Esophagus squamous epithelium (tissue), 5 donors: ENCODE measurements around the gene SLC52A3. TPM values are rescaled to one million over a fixed set of nuclear protein-coding genes. Genes with fewer than 3 reads are reported as not detected.

Source experiments
- DNase-seq: peaks from one replicate; lab custom pipeline; 2025; lab: John Stamatoyannopoulos, UW
- H3K27ac ChIP-seq, 4 donors: fragments of 200-600 bp; sonication (generic); one replicate each; pipeline ENCODE4 v1.5.1; 2016 to 2019; ENCODE audit warnings: mild to moderate bottlenecking in 1 of 4
- H3K27me3 ChIP-seq, 4 donors: fragments of 200-600 bp; sonication (generic); 1 replicate in 3 of 4; 2 replicates in 1 of 4; pipeline versions ENCODE4 v1.5.1 to v1.6.0; 2017 to 2021; ENCODE audit warnings: antibody characterized with exemption in 1 of 4
- H3K36me3 ChIP-seq, 3 donors: fragments of 200-600 bp; sonication (generic); one replicate each; pipeline ENCODE4 v1.5.1; 2016 to 2019
- H3K4me1 ChIP-seq, 3 donors: fragments of 200-600 bp; sonication (generic); one replicate each; pipeline ENCODE4 v1.5.1; 2017 to 2019
- H3K4me3 ChIP-seq, 4 donors: fragments of 200-600 bp; sonication (generic); 1 replicate in 3 of 4; 2 replicates in 1 of 4; pipeline ENCODE4 v1.5.1; 2016 to 2019; ENCODE audit warnings: mild to moderate bottlenecking in 2 of 4, moderate library complexity in 1 of 4
- H3K9me3 ChIP-seq, 3 donors: fragments of 200-600 bp; sonication (generic); one replicate each; pipeline ENCODE4 v1.5.1; 2016 to 2019
- POLR2A ChIP-seq, 4 donors: fragments of 450-650 bp; IDR thresholded peaks; one replicate each; pipeline ENCODE4 v1.6.1; 2017; ENCODE audit warnings: antibody characterized with exemption in 4 of 4, mild to moderate bottlenecking in 4 of 4, moderate library complexity in 3 of 4
- WGBS, 2 donors: methylation state at CpG; one replicate each; pipeline ENCODE4 v1.1.5; 2018; 5-methylcytosine and 5-hydroxymethylcytosine counted together
- intact Hi-C: fragments of 100-400 bp; cut with DNase I; formaldehyde crosslinking; loops from one replicate; pipeline ENCODE4 v1.15.0; 2022
- total RNA-seq, 4 donors: library from RNA; depleted of rRNA; stranded (reverse); fragments of >200 nt; gene quantifications; one replicate each; pipeline ENCODE4 v1.1.0, GENCODE V29; 2016
- TF ChIP-seq, protein P1 (sequence below), 6 experiments: fragments of 450-650 bp in 4 of 6; fragments of 200-600 bp in 2 of 6; sonication (generic) in 2 of 6; IDR thresholded peaks; one replicate each; pipeline ENCODE4 v1.5.1; 2016 to 2019; ENCODE audit warnings: antibody characterized with exemption in 6 of 6, mild to moderate bottlenecking in 4 of 6, moderate library complexity in 4 of 6
- donor health status: DM: yes; HTN: yes; CAD: no.

The SLC52A3 gene
- total RNA-seq, 4 donors from 2014 or later, result 0.57 to 10.9 (median 6.5) TPM

DNA sequence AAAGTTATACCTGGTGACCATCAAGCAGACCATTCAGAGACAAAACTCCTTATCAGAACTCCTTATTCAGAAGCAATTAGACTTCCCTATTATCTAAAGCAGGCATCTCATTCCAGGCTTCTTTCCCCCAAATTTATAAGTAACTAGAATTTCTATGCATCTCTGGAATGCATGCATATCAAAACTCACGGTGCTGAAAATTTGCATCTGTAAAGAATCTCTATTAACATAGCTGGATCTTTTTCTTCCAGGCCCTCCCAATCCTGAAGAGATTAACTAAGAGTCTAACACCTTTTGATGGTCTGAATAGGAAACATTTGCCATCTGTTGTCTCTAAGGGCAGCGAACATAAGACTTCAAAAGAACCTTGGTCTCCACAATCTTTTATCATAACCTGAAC, 22.8 kb upstream of the SLC52A3 start:
- Histone ChIP-seq H3K36me3 (no peaks in the 10 kb centered on the region), H3K9me3 (peaks cover 0 to 12% (median 0%) of the 10 kb centered on the region in 3 donors), H3K4me1 (no peaks in the 10 kb centered on the region), H3K27me3 (peaks cover 0 to 10% (median 0%) of the 10 kb centered on the region in 4 donors), H3K27ac (no peak overlapping the region), H3K4me3 (no peak overlapping the region)
- 43 to 57% methylated on average over 2 of the region's 2 CpGs for WGBS, 2 donors
- no peak for TF ChIP-seq POLR2A (IDR thresholded peaks at IDR 0.05)
- DNase-seq, result no peak
- intact Hi-C loops, result no loop called here

DNA sequence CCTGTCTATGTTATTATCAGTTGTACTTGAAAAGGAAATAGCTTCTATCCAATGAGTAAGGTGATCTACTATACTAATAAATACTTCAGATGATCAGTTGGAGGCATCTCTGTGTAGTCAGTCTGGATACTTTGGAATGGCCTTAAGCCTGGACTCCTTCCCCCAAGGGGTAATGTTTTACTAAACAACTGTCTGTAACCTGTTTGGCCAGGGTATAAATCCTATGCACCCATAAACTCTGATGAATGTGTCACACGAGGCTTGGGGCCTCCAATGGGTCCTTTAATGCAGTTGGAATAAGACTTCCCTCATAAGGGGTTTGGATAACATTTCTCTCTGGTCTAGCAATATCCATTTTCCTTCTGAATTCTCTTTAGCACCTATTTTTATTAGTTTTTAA, 19.5 kb upstream of the SLC52A3 start:
- TF ChIP-seq, protein P1, sequence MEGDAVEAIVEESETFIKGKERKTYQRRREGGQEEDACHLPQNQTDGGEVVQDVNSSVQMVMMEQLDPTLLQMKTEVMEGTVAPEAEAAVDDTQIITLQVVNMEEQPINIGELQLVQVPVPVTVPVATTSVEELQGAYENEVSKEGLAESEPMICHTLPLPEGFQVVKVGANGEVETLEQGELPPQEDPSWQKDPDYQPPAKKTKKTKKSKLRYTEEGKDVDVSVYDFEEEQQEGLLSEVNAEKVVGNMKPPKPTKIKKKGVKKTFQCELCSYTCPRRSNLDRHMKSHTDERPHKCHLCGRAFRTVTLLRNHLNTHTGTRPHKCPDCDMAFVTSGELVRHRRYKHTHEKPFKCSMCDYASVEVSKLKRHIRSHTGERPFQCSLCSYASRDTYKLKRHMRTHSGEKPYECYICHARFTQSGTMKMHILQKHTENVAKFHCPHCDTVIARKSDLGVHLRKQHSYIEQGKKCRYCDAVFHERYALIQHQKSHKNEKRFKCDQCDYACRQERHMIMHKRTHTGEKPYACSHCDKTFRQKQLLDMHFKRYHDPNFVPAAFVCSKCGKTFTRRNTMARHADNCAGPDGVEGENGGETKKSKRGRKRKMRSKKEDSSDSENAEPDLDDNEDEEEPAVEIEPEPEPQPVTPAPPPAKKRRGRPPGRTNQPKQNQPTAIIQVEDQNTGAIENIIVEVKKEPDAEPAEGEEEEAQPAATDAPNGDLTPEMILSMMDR (IDR thresholded peaks at IDR 0.05), result no peak
- no peak for TF ChIP-seq POLR2A (IDR thresholded peaks at IDR 0.05)
- H3K4me1 ChIP-seq, result no peaks in the 10 kb centered on the region
- H3K9me3 ChIP-seq, result peaks cover 0 to 26% (median 9%) of the 10 kb centered on the region in 3 donors
- no peak for DNase-seq
- no peaks in the 10 kb centered on the region for H3K36me3 ChIP-seq
- WGBS, 2 donors, result 8 to 11% methylated on average over 1 of the region's 1 CpG
- peaks cover 0 to 15% (median 0%) of the 10 kb centered on the region in 4 donors for H3K27me3 ChIP-seq
- no peak overlapping the region for H3K27ac ChIP-seq
- intact Hi-C loops, result no loop called here
- no peak overlapping the region for H3K4me3 ChIP-seq

DNA sequence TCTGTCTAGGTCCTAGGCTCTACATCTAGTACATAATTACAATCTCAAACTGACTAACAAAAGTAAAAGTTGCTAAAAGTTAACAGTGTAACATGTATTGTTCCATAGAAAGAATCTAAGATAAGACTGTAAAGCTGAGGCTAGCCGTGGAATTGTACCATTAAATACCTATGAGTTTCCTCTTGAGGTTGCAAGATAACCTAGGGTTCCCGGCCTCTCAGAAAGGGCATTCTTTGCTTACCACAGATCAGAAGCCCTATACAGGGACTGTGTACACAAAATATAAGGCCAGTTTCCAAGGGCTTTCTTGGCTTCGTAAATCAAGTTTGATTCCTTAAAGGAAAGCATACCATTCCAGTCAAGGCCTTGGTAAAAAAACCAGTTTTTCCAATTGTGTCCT, 11.5 kb upstream of the SLC52A3 start:
- peaks cover 0 to 14% (median 0%) of the 10 kb centered on the region in 3 donors for H3K4me1 ChIP-seq

DNA sequence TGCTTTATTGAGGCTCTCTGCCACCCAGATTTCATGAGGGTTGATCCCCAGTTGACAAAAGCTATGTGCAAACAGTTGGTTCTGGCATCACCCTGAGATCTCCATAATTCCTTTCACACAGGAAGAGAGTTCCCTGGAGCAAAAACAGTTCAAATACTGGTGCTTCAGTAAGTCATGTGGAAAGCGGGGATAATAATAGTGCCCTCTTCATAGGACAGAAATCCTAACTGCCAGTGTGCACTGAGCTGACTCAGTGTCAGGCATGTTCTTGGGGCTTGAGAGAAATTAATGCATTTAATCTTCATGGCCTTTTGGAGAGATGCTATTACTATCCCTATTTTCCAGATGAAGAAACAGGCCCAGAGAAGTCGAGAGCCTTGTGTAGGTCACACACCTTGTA, 7.9 kb upstream of the SLC52A3 start:
- no peak for TF ChIP-seq POLR2A (IDR thresholded peaks at IDR 0.05)
- TF ChIP-seq, protein P1 (IDR thresholded peaks at IDR 0.05), result no peak
- no peaks in the 10 kb centered on the region for H3K36me3 ChIP-seq
- H3K4me3 ChIP-seq, result no peak overlapping the region
- no peaks in the 10 kb centered on the region for H3K27me3 ChIP-seq
- DNase-seq, result no peak
- no peaks in the 10 kb centered on the region for H3K9me3 ChIP-seq
- WGBS, 2 donors, result 67 to 68% methylated on average over 2 of the region's 2 CpGs
- intact Hi-C loops, result no loop called here
- H3K27ac ChIP-seq, result peak overlapping the region in 2 of 4 donors; percentile 15 to 58
- peaks cover 0 to 14% (median 0%) of the 10 kb centered on the region in 3 donors for H3K4me1 ChIP-seq

More for the DNA sequence above, 11.5 kb upstream of the SLC52A3 start:
- Histone ChIP-seq H3K27ac (no peak overlapping the region), H3K9me3 (peaks cover 0 to 11% (median 9%) of the 10 kb centered on the region in 3 donors), H3K27me3 (peaks cover 0 to 4% (median 0%) of the 10 kb centered on the region in 4 donors), H3K4me3 (no peak overlapping the region), H3K36me3 (no peaks in the 10 kb centered on the region)
- 49 to 55% methylated on average over 3 of the region's 3 CpGs for WGBS, 2 donors
- no peak for TF ChIP-seq POLR2A (IDR thresholded peaks at IDR 0.05)
- TF ChIP-seq, protein P1 (IDR thresholded peaks at IDR 0.05), result no peak
- intact Hi-C loops, result no loop called here
- no peak for DNase-seq

DNA sequence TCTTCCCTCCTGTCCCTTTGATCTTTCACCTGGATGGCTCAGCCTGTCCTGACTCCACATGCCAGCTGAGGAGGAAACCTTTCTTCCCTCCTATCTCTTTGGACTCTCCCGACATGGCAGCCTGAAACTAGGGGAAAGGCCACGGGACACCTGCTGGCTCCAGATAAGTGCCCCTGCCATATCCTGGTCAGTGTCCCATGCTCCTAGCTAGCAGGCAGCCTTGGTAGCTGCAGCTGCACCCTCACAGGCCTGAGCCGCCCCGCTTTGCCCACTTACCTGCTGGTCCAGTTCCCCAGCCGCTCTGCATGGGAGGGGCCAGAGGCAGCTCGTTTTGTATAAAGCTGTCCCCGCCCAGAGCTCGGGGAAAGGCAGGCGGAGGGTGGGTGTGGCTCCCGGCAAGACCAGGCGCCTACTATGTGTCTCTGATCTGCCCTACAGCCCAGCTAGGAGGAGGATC, 7.4 kb upstream of the SLC52A3 start:
- Histone ChIP-seq H3K36me3 (no peaks in the 10 kb centered on the region), H3K27ac (peak overlapping the region; percentile 15 to 63 (median 45)), H3K27me3 (no peaks in the 10 kb centered on the region), H3K4me3 (no peak overlapping the region), H3K4me1 (peaks cover 0 to 14% (median 0%) of the 10 kb centered on the region in 3 donors), H3K9me3 (no peaks in the 10 kb centered on the region)
- TF ChIP-seq, protein P1 (IDR thresholded peaks at IDR 0.05), result no peak
- no peak for TF ChIP-seq POLR2A (IDR thresholded peaks at IDR 0.05)
- intact Hi-C loops, result no loop called here
- WGBS, 2 donors, result 20 to 46% methylated on average over 1 to 4 of the region's 11 CpGs
- DNase-seq, result no peak
